GM11168 (cell line): Measurements from ENCODE around the gene LTB4R2.

Experiments
- in situ Hi-C: fragments of 300-500 bp; cut with MboI; formaldehyde crosslinking; loops from one replicate; pipeline ENCODE4 v1.12.0; 2022; ENCODE audit warnings: low sequenced_read_pairs; ENCODE audit not compliant: unreplicated experiment

Gene LTB4R2

GRCh38 chr14:24309538-24310264, at the start of gene LTB4R2:
LTB4R2 (plus strand) TSS chr14:24310140; CDS start chr14:24310665, 525 bp downstream.
- in situ Hi-C loops = no loop called here

- in situ Hi-C loops = no loop called here
Observed at GRCh38 chr14:24260780-24261157, 49.2 kb upstream of the LTB4R2 start.

GRCh38 chr14:24261256-24261968, 48.5 kb upstream of the LTB4R2 start:
- in situ Hi-C loops = no loop called here

- in situ Hi-C loops = no loop called here
Observed at GRCh38 chr14:24261969-24262327, 48.0 kb upstream of the LTB4R2 start.

- in situ Hi-C loops = no loop called here
Observed at GRCh38 chr14:24262821-24263733, 46.9 kb upstream of the LTB4R2 start, which contains the start of gene TGM1. TGM1 (minus strand) TSS chr14:24263177; CDS start chr14:24262352, 825 bp downstream.

GRCh38 chr14:24263848-24264247, 46.1 kb upstream of the LTB4R2 start:
- in situ Hi-C loops = no loop called here

- in situ Hi-C loops = no loop called here
Observed at GRCh38 chr14:24264298-24264697, 45.6 kb upstream of the LTB4R2 start.

GRCh38 chr14:24266344-24267244, 43.3 kb upstream of the LTB4R2 start:
- in situ Hi-C loops = no loop called here

- in situ Hi-C loops = no loop called here
Observed at GRCh38 chr14:24267516-24267915, 42.4 kb upstream of the LTB4R2 start.

GRCh38 chr14:24268225-24268624, 41.7 kb upstream of the LTB4R2 start:
- in situ Hi-C loops = no loop called here

GRCh38 chr14:24269368-24269767, 40.6 kb upstream of the LTB4R2 start:
- in situ Hi-C loops = no loop called here

GRCh38 chr14:24269910-24270536, 39.9 kb upstream of the LTB4R2 start:
- in situ Hi-C loops = no loop called here

- in situ Hi-C loops = no loop called here
Observed at GRCh38 chr14:24270537-24271133, 39.3 kb upstream of the LTB4R2 start.

GRCh38 chr14:24271134-24271833, 38.7 kb upstream of the LTB4R2 start, which contains the start of gene RABGGTA:
RABGGTA (minus strand) TSS chr14:24271597; CDS start chr14:24271115, 482 bp downstream.
- in situ Hi-C loops = no loop called here

- in situ Hi-C loops = no loop called here
Observed at GRCh38 chr14:24271834-24272263, 38.1 kb upstream of the LTB4R2 start.

- in situ Hi-C loops = no loop called here
Observed at GRCh38 chr14:24272467-24272866, 37.5 kb upstream of the LTB4R2 start.

- in situ Hi-C loops = no loop called here
Observed at GRCh38 chr14:24273422-24273998, 36.4 kb upstream of the LTB4R2 start.

GRCh38 chr14:24274101-24274543, 35.8 kb upstream of the LTB4R2 start:
- in situ Hi-C loops = no loop called here
